NCI-H524 treated with DMSO at 0.1 percent for 48 hours (cell line): ENCODE results near the gene FCGBP.
"Not testable (repeated sequence)": the region's sequence is repeated elsewhere in the genome, so short reads cannot be mapped to it uniquely, and the experiment has no call there.

Experiments
- DNase-seq: peaks from one replicate; lab custom pipeline; 2025; lab: John Stamatoyannopoulos, UW

FCGBP gene

GRCh38 chr19:39890755-39891551, 43.5 kb downstream of the FCGBP start:
- no peak for DNase-seq

DNA sequence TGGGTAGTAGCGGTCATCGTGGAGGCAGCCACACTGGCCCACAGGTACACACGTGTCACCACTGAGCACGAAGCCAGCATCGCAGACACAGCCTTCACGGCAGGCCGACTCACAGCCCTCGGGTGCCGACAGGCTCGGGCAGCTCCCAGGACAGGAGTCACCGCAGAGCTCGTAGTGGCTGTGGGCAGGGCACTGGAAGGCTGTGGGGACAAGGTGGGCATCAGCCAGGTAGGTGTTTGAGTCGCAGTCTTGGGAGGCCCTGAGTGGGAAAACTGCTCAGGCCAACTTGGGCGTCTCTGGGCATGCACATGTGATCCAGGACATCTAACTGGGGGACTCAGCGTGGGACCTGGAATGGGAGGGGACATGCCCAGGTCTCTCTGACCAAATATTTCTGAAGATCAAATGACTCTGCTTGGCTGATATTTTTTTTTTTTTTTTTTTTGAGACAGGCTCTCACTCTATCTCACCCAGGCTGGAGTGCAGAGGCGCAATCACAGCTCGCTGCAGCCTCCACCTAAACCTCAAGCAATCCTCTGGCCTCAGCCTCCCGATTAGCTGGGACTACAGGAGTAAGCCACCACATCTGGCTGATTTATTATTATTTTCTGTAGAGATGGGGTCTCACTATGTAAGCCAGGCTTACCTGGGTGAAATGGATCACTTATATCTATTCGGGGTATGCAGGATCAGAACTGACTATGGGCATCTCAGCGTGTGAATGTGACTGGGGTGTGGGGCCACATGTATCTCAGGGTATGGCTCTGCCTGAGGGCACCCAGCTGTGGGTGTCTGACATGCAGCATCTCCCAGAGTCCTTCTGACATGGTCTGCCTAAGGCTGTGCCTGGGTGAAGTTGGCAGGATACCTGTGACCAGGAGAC, 44.3 kb downstream of the FCGBP start:
- not testable (repeated sequence) for DNase-seq

- DNase-seq, result not testable (repeated sequence)
These were observed 46.9 kb downstream of the FCGBP start for GRCh38 chr19:39887456-39887951.

- DNase-seq, result not testable (repeated sequence)
These were observed 48.4 kb downstream of the FCGBP start for GRCh38 chr19:39885821-39886554.

GRCh38 chr19:39884721-39885120, 49.7 kb downstream of the FCGBP start:
- DNase-seq, result not testable (repeated sequence)
